HG03039 (cell line): ENCODE data around the gene NT5DC1.

ENCODE experiments used
- ATAC-seq: cut with Tn5 transposase; IDR thresholded peaks from one replicate; pipeline ENCODE4 v1.9.1; 2021; ENCODE audit warnings: mild to moderate bottlenecking, moderate library complexity; ENCODE audit not compliant: unreplicated experiment

Gene NT5DC1

DNA sequence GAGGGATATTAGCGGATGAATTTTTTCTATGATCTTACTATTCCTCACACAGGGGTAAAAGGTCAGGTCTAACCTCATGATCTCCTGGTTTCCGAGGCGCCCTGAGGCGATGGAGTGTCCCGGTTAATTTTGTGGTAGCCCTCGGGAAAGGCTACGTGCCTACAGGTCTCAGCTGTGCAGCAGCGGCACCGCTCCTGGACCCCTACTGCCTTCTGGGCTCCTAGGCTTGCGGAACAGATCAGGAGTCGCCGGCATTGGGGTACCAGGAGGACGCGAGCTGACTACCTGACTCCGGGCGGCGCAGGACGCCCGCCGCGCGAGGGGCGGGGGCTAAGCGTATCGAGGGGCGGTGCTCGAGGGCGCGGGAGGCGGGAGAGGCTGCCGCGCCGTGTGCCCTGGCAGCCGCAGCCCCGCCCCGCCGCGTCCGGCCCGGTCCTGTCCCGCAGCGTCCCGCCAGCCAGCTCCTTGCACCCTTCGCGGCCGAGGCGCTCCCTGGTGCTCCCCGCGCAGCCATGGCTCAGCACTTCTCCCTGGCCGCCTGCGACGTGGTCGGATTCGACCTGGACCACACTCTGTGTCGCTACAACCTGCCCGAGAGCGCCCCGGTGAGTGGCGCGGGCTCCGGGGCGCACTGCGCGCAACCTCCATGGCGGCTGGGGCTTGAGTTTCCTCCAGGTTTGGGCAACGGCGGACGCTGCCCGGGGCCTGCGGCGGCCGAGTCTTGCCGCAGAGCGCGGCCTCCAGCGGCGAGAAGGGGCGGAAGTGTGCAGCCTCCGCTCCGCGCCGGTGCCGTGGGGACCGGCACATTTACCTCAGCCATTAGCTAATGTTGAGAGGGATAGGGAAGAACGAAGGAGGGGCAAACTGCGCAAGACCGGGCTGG lies at the start of gene NT5DC1:
Gene NT5DC1 (plus strand): TSS at position 435 of the 883 bp plus-strand sequence. CDS start 78 bp downstream, at position 513.
- ATAC-seq: peak; percentile 86

DNA sequence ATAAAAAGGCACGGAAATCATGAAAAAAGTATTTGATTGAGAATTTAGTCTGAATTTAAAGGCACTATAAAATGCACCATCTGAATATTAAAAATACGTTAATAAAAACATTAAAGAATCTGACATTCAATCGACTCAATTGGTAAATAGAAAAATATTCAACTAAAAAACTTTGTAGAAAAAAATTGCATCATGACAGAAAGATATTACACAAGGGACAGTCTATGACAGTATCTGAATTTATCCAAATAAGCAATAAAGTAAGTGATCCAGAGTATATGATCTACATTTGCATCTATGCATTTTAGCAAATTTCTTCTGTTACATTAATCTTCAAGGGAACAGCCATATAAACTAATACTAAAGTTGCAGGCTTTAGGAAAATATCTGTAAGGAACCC lies 49.4 kb upstream of the NT5DC1 start:
- no peak for ATAC-seq

- no peak for ATAC-seq
Observed at GRCh38 chr6:116055513-116055912, 45.1 kb upstream of the NT5DC1 start.

DNA sequence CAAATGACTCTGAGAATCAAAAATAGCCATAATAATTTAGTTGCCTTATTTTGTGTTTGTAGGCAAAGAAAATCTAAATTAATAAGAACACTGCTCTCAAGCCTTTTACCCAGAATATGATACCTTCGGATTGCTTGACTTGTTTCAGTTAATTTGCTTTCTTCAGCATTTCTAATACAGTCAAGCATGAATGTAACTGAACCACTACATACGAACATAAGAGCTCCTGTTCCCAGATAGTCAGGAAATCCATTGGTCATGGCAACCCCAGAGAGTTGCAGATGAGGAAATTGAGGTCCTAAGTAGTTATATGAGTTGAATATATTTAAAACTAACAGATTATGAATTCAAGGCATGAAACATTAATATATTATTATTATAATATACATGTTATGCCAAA lies 42.9 kb upstream of the NT5DC1 start:
- ATAC-seq: no peak

- peak; percentile 55 for ATAC-seq
Observed at GRCh38 chr6:116059713-116060571, 40.7 kb upstream of the NT5DC1 start.

- no peak for ATAC-seq
Observed at GRCh38 chr6:116060572-116061283, 39.9 kb upstream of the NT5DC1 start, which contains the start of gene FRK. Gene FRK, minus strand, starts transcription at chr6:116060891. Its CDS starts 580 bp downstream, at chr6:116060311.

DNA sequence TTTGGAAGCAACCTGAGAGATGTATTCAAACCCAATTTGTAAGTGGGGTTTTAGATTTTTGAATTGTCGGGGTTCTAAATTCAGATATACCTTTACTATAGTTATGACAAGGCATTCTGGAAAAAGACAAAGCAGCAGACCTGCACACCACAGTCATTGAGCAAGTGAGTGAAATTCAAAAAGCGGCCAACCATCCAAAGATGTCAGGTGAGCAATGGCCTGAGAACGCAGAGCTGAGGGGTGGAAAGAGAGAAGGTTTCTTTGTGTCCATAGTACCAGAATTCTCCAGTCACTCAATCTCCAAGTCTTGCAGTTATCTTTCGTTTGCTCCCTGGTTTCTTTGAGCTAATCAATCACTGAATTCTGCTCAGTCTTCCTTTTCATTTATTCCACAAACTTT lies 38.2 kb upstream of the NT5DC1 start:
- no peak for ATAC-seq

- ATAC-seq: no peak
Observed at GRCh38 chr6:116064666-116065065, 36.0 kb upstream of the NT5DC1 start.

DNA sequence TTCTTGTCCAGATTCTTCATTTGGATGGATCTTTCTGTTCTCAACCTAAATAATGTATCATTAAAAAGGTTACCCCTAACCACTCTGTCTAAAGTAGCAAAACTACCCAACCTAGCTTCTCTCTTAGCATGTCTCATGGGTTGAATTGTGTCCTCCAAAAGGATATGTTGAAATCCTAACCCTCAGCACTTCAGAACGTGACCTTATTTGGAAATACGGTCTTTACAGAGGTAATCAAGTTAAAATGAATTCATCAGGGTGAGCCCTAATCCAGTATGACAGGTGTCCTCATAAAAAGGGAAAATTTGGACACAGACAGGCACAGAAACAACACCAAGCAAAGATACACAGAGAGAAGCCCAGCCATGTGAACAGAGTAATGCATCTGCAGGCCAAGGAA lies 33.9 kb upstream of the NT5DC1 start:
- ATAC-seq: no peak

GRCh38 chr6:116070101-116070500 lies 30.6 kb upstream of the NT5DC1 start:
- no peak for ATAC-seq

GRCh38 chr6:116070616-116071389 lies 29.9 kb upstream of the NT5DC1 start:
- no peak for ATAC-seq

DNA sequence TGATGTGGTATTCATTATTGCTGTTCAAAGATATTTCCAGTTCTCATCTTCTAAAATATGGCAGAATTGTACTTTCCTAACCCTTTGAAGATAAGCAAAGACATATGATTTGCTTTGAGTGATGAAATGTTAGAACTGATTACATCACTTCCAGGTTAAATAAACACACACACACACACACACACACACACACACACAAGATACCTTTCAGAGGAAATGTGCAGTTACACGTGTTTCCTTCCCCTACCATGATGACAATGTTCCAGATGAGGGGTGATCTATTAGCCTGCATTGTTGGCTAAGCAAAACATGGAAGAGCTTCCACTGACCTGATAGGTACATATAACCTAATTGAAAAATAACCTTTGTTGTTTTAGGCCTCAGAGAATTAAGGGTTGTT lies 28.3 kb upstream of the NT5DC1 start:
- no peak for ATAC-seq

DNA sequence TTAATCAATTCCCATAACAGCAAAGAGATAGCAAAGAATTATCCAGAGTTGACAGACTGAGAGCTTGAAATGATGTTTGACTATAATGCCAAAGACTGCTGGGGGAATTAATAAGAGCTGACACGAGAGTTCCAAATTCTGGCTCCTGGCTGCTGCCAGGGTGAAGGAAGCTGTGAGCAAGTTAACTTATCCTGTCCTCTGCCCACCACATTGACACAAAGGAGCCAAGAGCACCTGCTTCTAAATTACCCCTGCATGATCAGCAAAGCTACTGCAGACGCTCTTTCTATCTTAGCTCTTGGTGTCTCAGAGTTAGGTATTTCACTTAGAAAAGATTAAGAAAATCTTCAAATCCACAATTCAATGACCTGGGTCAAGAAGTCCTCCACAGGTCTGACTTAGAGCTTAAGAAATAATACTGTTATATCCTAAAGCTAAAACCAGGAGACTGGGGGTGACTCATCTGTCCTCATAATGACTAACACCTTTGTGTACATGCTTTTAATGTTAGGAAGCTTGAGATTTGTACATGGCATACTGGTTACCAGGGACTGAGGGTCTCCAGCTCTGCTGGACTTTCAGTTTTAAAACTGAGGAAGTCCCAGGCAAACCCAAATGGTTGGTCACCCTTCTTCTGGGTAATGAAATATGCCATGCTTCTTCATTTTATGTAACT lies 26.8 kb upstream of the NT5DC1 start:
- no peak for ATAC-seq

DNA sequence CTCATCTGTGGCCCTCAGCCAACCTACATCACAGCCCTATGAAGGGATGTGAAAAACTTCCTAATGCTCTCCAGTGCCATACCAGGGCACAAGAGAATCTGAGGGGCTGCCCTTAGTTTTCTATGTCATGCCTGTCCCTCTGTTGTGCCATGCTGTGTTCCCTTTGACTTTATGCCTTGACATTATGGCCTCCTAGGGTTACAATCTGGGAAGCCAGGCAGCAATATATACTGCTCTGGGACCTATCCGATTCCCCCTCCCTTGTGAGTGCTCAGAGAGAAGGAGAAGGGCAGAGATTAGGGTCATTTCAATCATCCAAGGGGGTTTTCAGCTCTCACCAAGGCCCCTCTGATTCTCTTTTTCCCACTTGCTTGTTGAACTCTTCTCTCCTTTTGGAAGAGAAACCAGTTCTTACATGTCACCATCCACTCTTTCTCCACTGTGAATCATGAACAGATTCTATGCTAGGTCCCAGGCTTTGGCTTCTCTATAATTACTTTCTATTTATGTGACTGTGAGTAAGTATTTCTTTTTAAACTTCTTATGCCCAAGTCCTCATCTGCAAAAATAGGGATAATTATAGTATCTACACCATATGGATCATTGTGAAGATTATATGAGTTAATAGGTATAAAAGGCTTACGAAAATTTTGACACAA lies 25.8 kb upstream of the NT5DC1 start:
- ATAC-seq: no peak

DNA sequence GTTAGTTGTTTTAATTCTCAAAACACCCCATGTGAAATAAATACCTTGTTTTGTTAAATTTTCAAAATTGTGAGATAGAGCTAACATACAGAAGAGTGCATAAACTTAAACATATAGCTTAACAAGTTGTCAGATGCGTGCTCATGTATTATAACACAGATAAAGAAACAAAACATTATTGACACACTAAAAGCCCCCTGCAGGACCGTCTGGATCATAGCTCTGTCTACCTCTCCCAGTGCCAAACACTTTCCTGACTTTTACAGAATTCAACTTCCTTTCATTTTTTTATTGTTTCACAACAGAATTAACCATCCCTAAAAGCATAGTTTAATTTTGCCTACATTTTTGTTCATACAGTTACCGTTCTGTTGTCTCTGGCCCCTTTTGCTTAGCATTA lies 22.1 kb upstream of the NT5DC1 start:
- no peak for ATAC-seq

DNA sequence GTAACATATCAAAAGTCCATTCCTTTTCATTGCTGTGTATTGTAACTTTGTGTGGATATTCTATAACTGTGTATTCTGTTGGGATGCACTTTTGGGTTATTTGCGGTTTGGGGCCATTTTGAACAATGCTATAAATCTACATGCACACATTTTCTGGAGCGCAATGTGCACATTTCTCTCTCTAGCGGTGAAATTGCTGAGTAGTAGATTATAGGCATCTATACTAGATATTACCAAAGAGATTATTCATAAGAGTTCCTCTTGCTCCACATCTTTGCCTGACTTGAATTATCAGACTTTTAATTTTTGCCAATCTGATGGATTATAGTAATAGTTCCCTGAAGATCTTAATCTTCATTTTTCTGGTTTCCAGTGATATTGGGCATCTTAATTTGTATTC lies 21.7 kb upstream of the NT5DC1 start:
- no peak for ATAC-seq

GRCh38 chr6:116083052-116083451 lies 17.6 kb upstream of the NT5DC1 start:
- ATAC-seq: no peak

DNA sequence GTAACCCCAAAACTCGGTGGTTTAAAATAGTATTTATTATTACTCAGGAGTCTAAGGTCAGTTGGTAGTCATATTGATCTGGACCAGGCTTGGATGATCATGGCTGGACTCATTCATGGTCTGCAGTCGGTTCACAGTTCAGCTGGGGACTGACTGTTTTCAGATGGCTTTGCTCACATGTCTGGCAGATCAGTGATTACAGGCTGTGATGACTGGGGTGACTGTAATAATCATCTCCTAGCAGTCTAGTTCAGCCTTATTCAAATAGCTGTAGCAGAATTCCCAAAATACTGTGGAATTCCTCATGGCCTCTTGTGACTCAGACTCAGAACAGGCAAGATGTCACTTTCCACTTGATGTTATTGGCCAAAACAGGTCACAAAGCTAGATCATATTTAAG lies 16.4 kb upstream of the NT5DC1 start:
- no peak for ATAC-seq

GRCh38 chr6:116087437-116088027 lies 13.1 kb upstream of the NT5DC1 start:
- ATAC-seq: peak; percentile 93
